GM13977 (cell line): ENCODE results near the gene SMOC2.

ENCODE experiments used
- DNase-seq: peaks from one replicate; pipeline ENCODE4 v3.0.0; 2012; ENCODE audit warnings: low spot score
- in situ Hi-C: fragments of 300-500 bp; cut with MboI; formaldehyde crosslinking; loops from one replicate; pipeline ENCODE4 v1.12.0; 2022; ENCODE audit warnings: low sequenced_read_pairs, low pct_unique_long_range_greater_than_20kb, mixed read lengths, inconsistent platforms; ENCODE audit not compliant: unreplicated experiment
- TF ChIP-seq, protein P1 (sequence below): IDR thresholded peaks from 2 replicates; pipeline ENCODE4 v1.5.1; 2012; ENCODE audit warnings: mild to moderate bottlenecking, control low read depth; ENCODE audit not compliant: insufficient read depth; ENCODE audit errors: extremely low read depth, missing control alignments

Gene SMOC2

DNA sequence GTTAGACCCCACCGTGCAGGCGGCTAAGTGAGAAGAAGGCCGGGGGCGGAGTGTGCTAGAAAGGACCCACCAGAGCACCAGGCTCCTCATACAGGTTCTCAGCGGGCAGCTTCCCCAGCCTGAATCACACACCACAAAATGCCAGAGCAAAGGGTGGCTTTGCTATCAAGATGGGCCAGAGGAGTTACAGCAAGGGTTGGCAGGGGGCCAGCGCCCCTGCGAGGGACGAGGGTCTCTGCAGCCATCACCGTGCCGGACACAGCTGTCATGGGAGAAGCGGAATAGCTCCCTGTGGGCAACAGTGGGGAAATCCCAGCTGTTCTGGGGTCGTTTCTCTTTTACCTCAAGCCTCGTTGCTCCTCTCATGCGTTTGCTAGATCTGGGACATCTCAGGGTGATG lies 206.3 kb downstream of the SMOC2 start:
- TF ChIP-seq, protein P1, sequence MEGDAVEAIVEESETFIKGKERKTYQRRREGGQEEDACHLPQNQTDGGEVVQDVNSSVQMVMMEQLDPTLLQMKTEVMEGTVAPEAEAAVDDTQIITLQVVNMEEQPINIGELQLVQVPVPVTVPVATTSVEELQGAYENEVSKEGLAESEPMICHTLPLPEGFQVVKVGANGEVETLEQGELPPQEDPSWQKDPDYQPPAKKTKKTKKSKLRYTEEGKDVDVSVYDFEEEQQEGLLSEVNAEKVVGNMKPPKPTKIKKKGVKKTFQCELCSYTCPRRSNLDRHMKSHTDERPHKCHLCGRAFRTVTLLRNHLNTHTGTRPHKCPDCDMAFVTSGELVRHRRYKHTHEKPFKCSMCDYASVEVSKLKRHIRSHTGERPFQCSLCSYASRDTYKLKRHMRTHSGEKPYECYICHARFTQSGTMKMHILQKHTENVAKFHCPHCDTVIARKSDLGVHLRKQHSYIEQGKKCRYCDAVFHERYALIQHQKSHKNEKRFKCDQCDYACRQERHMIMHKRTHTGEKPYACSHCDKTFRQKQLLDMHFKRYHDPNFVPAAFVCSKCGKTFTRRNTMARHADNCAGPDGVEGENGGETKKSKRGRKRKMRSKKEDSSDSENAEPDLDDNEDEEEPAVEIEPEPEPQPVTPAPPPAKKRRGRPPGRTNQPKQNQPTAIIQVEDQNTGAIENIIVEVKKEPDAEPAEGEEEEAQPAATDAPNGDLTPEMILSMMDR, result no peak
- in situ Hi-C loops, result no loop called here
- no peak for DNase-seq

DNA sequence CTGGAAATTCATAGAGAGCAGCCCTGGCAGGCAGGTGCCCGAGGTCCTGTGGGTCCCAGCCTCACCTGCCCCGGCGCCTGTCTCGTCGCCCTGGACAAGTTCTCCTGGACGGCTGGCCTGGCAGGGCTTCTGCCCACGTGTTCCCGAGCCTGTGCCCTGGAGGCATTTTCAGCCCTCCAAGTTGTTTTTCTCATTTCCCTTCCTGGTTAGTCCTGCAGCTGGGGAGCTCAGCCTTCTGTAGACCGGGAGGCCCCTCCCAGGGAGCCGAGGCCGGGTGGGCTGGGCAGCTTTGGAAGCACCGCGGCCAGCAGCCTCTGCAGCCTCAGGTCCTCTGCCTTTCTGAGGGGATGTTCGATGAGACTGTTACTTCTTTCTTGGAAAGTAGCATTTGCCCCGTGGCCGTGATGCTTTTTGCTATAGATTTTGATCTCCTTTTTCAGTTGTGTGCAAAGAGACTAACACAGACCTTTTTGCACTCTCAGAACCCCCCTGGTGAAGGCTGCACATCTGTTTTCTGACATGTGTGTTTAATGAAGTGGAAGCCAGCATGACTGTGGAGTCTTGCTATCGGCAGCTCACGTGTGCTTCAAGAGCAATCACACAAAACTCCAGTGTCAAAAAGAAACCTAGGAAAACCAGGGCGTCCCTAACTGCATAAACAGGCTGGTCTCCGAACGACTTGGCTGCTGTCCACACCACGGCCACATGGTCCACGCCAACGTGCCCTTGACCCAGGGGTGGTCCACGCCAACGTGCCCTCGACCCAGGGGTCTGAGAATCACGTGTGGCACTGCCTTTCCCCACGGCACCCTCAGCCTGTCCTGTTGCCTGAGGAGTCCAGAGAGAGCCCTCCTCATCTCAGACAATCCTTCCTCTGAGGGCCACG lies 207.5 kb downstream of the SMOC2 start:
- in situ Hi-C loops, result no loop called here
- TF ChIP-seq, protein P1, result no peak
- no peak for DNase-seq

DNA sequence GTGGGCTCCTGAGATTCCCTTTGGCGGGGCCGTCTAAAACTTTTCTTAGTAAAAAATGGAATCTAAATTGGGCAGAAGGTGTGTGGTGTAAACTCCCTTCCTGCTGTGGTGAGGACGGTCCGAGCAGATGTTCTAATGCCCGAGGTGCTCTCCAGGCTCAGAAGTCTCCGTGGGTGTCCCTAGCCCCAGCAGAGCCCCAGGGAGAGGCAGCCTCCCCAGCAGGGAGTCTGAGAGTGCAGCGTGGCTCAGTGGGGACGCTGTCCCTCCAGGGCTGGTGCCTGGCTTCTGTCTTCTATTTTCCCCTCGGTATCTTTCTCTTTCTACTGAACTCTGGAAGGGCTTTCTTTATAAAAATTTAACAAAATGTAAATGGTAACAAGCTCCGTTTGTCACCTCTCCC lies 208.2 kb downstream of the SMOC2 start:
- in situ Hi-C loops, result no loop called here
- TF ChIP-seq, protein P1, result no peak
- no peak for DNase-seq

DNA sequence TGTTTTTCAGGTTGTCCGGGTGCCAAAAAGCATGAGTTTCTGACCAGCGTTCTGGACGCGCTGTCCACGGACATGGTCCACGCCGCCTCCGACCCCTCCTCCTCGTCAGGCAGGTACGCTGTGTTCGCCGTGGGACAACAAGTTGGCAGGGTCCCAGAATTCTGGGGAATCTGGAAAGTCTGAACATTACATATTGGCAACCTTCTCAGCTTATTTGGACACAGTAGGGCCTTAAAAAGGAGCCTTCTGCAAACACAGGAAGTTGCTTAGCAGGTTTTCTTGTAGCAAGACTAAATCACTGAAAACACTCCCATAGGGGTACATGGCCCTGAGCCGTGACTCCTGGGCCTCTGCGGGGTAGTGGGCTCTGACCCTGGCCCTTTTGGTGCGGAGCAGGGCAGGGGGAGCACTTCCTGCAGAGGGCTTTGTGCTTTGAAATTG lies 209.7 kb downstream of the SMOC2 start:
- in situ Hi-C loops, result no loop called here
- TF ChIP-seq, protein P1, result no peak
- DNase-seq, result no peak

DNA sequence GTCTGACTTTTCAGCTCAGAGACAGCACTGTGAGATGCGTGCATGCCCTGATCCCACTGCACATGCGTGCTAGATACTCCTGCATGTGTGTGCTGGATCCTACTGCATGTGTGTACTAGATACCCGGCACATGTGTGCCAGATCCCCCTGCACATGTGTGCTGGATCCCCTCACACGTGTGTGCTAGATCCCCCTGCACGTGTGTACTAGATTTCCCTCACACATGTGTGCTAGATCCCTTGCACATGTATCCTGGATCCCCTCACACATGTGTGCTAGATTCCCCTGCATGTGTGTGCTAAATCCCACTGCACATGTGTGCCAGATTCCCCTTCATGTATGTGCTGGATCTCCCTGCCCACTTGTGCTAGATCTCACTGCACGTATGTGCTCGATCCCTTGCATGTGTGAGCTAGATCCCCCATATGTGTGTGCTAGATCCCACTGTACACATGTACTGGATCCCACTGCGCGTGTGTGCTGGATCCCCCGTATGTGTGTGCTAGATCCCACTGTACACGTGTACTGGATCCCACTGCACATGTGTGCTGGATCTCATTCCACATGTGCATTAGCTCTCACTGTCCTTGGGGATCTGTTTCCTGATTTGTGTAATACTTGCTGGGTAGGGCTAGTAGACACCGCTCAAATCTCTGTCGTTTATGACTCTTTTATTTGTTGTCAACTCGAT lies 214.6 kb downstream of the SMOC2 start:
- in situ Hi-C loops, result no loop called here
- TF ChIP-seq, protein P1, result no peak
- no peak for DNase-seq

DNA sequence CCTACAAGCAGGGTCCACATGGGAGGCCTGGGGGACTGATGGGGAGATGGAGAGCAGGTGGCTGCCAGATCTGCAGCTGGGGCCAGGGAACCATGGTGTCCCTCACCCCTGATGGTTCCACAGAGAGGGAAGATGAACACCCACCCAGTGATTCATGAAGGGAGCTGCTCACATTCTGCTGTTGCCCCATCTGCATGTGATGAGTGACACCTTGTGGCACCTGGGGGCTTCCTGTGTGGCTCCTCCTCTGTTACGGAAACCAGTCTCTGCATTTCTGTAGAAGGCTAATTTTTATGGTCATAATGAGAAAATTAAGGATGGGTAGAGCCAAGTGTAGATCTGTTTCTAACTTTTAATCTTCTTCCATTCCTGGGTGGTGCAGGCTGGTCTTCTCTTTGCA lies 217.1 kb downstream of the SMOC2 start:
- DNase-seq, result no peak
- TF ChIP-seq, protein P1, result no peak
- in situ Hi-C loops, result no loop called here
